IMR-90 (cell line): ENCODE results near the gene KRT83. TPM values are rescaled to one million over a fixed set of nuclear protein-coding genes. Genes with fewer than 3 reads are reported as not detected.

Experiments
- ATAC-seq: fragments of 200-7000 bp; cut with Tn5 transposase; 2 replicates; pipeline ENCODE4 v1.9.1; 2020; ENCODE audit warnings: low read depth, mild to moderate bottlenecking, moderate library complexity
- BruUV-seq: library from RNA; stranded (reverse); fragments of 400-500 nt; replicated peaks from 2 replicates; lab custom pipeline; 2021; lab: Mats Ljungman, UMichigan
- CTCF ChIA-PET: fragments of 300-600 bp; formaldehyde crosslinking; extraction: SDS; loops from one replicate; lab custom pipeline; 2021; ENCODE audit warnings: antibody characterized with exemption; lab: Yijun Ruan, JAX
- POLR2A ChIA-PET: fragments of 300-600 bp; sonication (Branson Sonifier 250); formaldehyde crosslinking; loops from one replicate; lab custom pipeline; 2022; ENCODE audit warnings: antibody characterized with exemption; ENCODE audit not compliant: unreplicated experiment; lab: Charles Lee
- DNase-seq: peaks from one replicate; pipeline ENCODE4 v3.0.0; 2013
- H2AFZ ChIP-seq: replicated peaks from 2 replicates; pipeline ENCODE3; 2013; ENCODE audit warnings: low read length, mild to moderate bottlenecking; ENCODE audit not compliant: poor library complexity
- H2AK5ac ChIP-seq: 2 replicates; pipeline ENCODE4 v1.6.1; 2013; ENCODE audit warnings: low read depth, low read length, inconsistent platforms
- H2AK9ac ChIP-seq: replicated peaks from 2 replicates; pipeline ENCODE3; 2013; ENCODE audit warnings: mild to moderate bottlenecking, low read depth, low read length, moderate library complexity; ENCODE audit not compliant: poor library complexity
- H2BK120ac ChIP-seq: 2 replicates; pipeline ENCODE4 v1.6.1; 2013; ENCODE audit warnings: low read depth, low read length, inconsistent platforms
- H2BK15ac ChIP-seq: 3 replicates; pipeline ENCODE4 v1.6.1; 2013; ENCODE audit warnings: low read depth, low read length, inconsistent platforms
- H2BK20ac ChIP-seq: 2 replicates; pipeline ENCODE4 v1.6.1; 2013; ENCODE audit warnings: low read depth, mild to moderate bottlenecking, inconsistent platforms, low read length, moderate library complexity
- H2BK5ac ChIP-seq: 2 replicates; pipeline ENCODE4 v1.6.1; 2013; ENCODE audit warnings: mild to moderate bottlenecking, low read depth, low read length, inconsistent platforms; ENCODE audit not compliant: poor library complexity, severe bottlenecking
- H3K14ac ChIP-seq: replicated peaks from 2 replicates; pipeline ENCODE4 v1.6.1; 2013; ENCODE audit warnings: low read depth, low read length, inconsistent platforms
- H3K18ac ChIP-seq: 2 replicates; pipeline ENCODE4 v1.6.1; 2013; ENCODE audit warnings: low read depth, low read length, control low read depth
- H3K23ac ChIP-seq: 2 replicates; pipeline ENCODE4 v1.6.1; 2013; ENCODE audit warnings: low read depth, low read length, inconsistent platforms
- H3K27ac ChIP-seq: 2 replicates; pipeline ENCODE4 v1.5.1; 2013; ENCODE audit warnings: mild to moderate bottlenecking, control low read depth, low read length; ENCODE audit not compliant: insufficient read depth
- H3K27me3 ChIP-seq: 2 replicates; pipeline ENCODE4 v1.6.1; 2013; ENCODE audit warnings: low read length; ENCODE audit not compliant: control insufficient read depth, insufficient read depth
- H3K36me3 ChIP-seq: 2 replicates; pipeline ENCODE4 v1.6.1; 2013; ENCODE audit warnings: low read length, mixed read lengths; ENCODE audit not compliant: control insufficient read depth, insufficient read depth
- H3K4ac ChIP-seq: 2 replicates; pipeline ENCODE4 v1.6.1; 2013; ENCODE audit warnings: low read depth, low read length, inconsistent platforms
- H3K4me1 ChIP-seq: 2 replicates; pipeline ENCODE4 v1.6.1; 2013; ENCODE audit warnings: low read length, mixed read lengths; ENCODE audit not compliant: control insufficient read depth, insufficient read depth
- H3K4me2 ChIP-seq: 2 replicates; pipeline ENCODE4 v1.6.1; 2013; ENCODE audit warnings: low read depth, mild to moderate bottlenecking, control low read depth, low read length, moderate library complexity
- H3K4me3 ChIP-seq: 2 replicates; pipeline ENCODE4 v1.5.1; 2013; ENCODE audit warnings: low read depth, mild to moderate bottlenecking, control low read depth, low read length, moderate library complexity; ENCODE audit not compliant: insufficient read depth
- H3K56ac ChIP-seq: 2 replicates; pipeline ENCODE4 v1.6.1; 2013; ENCODE audit warnings: low read length, inconsistent platforms; ENCODE audit not compliant: insufficient read depth; ENCODE audit errors: extremely low read depth
- H3K79me1 ChIP-seq, 2 experiments: 2 replicates each; pipeline ENCODE4 v1.6.1; 2013; ENCODE audit warnings: low read length in 2 of 2, inconsistent platforms in 1 of 2, low read depth in 1 of 2
- H3K9ac ChIP-seq: 2 replicates; pipeline ENCODE4 v1.6.1; 2013; ENCODE audit warnings: low read depth, low read length, control low read depth
- H3K9me1 ChIP-seq: 2 replicates; pipeline ENCODE4 v1.6.1; 2013; ENCODE audit warnings: low read length, inconsistent platforms; ENCODE audit not compliant: insufficient read depth
- H3K9me3 ChIP-seq: 2 replicates; pipeline ENCODE4 v1.6.1; 2013; ENCODE audit warnings: low read length; ENCODE audit not compliant: control insufficient read depth, insufficient read depth
- H4K20me1 ChIP-seq: 2 replicates; pipeline ENCODE4 v1.6.1; 2013; ENCODE audit warnings: low read length, inconsistent platforms; ENCODE audit not compliant: insufficient read depth
- H4K5ac ChIP-seq: 2 replicates; pipeline ENCODE4 v1.6.1; 2013; ENCODE audit warnings: mild to moderate bottlenecking, low read depth, low read length, control low read depth
- H4K8ac ChIP-seq, 2 experiments: 2 replicates each; pipeline ENCODE4 v1.6.1; 2013; ENCODE audit warnings: low read depth in 2 of 2, low read length in 2 of 2, control low read depth in 1 of 2, inconsistent platforms in 1 of 2
- H4K91ac ChIP-seq: 2 replicates; pipeline ENCODE4 v1.6.1; 2013; ENCODE audit warnings: low read depth, low read length, inconsistent platforms; ENCODE audit not compliant: insufficient read depth
- BHLHE40 ChIP-seq: fragments of 150-350 bp; IDR thresholded peaks from 2 replicates; pipeline ENCODE4 v1.6.1; 2016; ENCODE audit warnings: mild to moderate bottlenecking, low read depth, low read length
- CEBPB ChIP-seq: IDR thresholded peaks from 2 replicates; pipeline ENCODE4 v1.6.1; 2012; ENCODE audit warnings: low read depth, low read length, improper control_type of control experiment
- CHD1 ChIP-seq: IDR thresholded peaks from 2 replicates; pipeline ENCODE4 v1.6.1; 2012; ENCODE audit warnings: low read depth, low read length, improper control_type of control experiment
- FOS ChIP-seq: fragments of 150-350 bp; IDR thresholded peaks from 2 replicates; pipeline ENCODE4 v1.6.1; 2016; ENCODE audit warnings: low read depth, low read length
- MAFK ChIP-seq: IDR thresholded peaks from 2 replicates; pipeline ENCODE4 v1.6.1; 2012; ENCODE audit warnings: low read depth, low read length, improper control_type of control experiment
- MAZ ChIP-seq: IDR thresholded peaks from 2 replicates; pipeline ENCODE4 v1.6.1; 2012; ENCODE audit warnings: low read depth, mild to moderate bottlenecking, low read length, improper control_type of control experiment, moderate library complexity, borderline replicate concordance
- MXI1 ChIP-seq: IDR thresholded peaks from 2 replicates; pipeline ENCODE4 v1.6.1; 2012; ENCODE audit warnings: low read depth, mild to moderate bottlenecking, low read length, moderate library complexity, borderline replicate concordance
- NFE2L2 ChIP-seq: fragments of 150-350 bp; IDR thresholded peaks from 2 replicates; pipeline ENCODE4 v1.6.1; 2016; ENCODE audit warnings: low read depth, mild to moderate bottlenecking, low read length
- POLR2A ChIP-seq: IDR thresholded peaks from 2 replicates; pipeline ENCODE4 v1.6.1; 2012; ENCODE audit warnings: mild to moderate bottlenecking, low read depth, low read length
- RAD21 ChIP-seq: IDR thresholded peaks from 2 replicates; pipeline ENCODE4 v1.6.1; 2012; ENCODE audit warnings: low read length, improper control_type of control experiment
- RCOR1 ChIP-seq: IDR thresholded peaks from 2 replicates; pipeline ENCODE4 v1.6.1; 2012; ENCODE audit warnings: mild to moderate bottlenecking, low read length, improper control_type of control experiment; ENCODE audit not compliant: insufficient replicate concordance
- RFX5 ChIP-seq: IDR thresholded peaks from 2 replicates; pipeline ENCODE4 v1.8.0; 2012; ENCODE audit warnings: low read depth, mild to moderate bottlenecking, low read length, moderate library complexity
- SMC3 ChIP-seq: fragments of 150-350 bp; IDR thresholded peaks from 2 replicates; pipeline ENCODE4 v1.6.1; 2016; ENCODE audit warnings: low read depth, mild to moderate bottlenecking, antibody characterized with exemption, low read length, moderate library complexity
- WGBS, 2 experiments: methylation state at CpG; one replicate each; pipeline versions ENCODE4 v1.1.5 to v1.1.7; 2013; ENCODE audit warnings: missing lambda C conversion rate in 2 of 2; ENCODE audit not compliant: insufficient read length in 1 of 2; ENCODE audit errors: extremely low coverage in 2 of 2; 5-methylcytosine and 5-hydroxymethylcytosine counted together
- dilution Hi-C: fragments of 300-500 bp; cut with HindIII; formaldehyde crosslinking; loops from one replicate; pipeline ENCODE4 v1.14.3; 2018; ENCODE audit warnings: low sequenced_read_pairs; ENCODE audit not compliant: unreplicated experiment
- in situ Hi-C: fragments of 300-500 bp; cut with MboI; formaldehyde crosslinking; loops from 3 replicates; pipeline ENCODE4 v1.14.3; 2019; ENCODE audit warnings: low sequenced_read_pairs, inconsistent platforms, mixed read lengths
- intact Hi-C: fragments of 100-400 bp; cut with micrococcal nuclease; formaldehyde crosslinking; loops from 2 replicates; pipeline ENCODE4 v1.10.0; 2022
- polyA plus RNA-seq, 3 experiments: library from polyadenylated mRNA; depleted of rRNA; stranded (reverse); fragments of >200 nt; gene quantifications; 2 replicates each; pipeline ENCODE4 v1.2.3, GENCODE V29; 2012; ENCODE audit warnings: low replicate concordance in 1 of 3
- total RNA-seq: library from RNA; depleted of rRNA; stranded (reverse); fragments of >200 nt; gene quantifications from 2 replicates; pipeline ENCODE4 v1.2.3, GENCODE V29; 2012
- TF ChIP-seq, protein P1 (sequence below): conservative IDR thresholded peaks from 2 replicates; pipeline ENCODE4 v1.5.1; 2012; ENCODE audit warnings: mild to moderate bottlenecking, low read depth, low read length, improper control_type of control experiment
- TF ChIP-seq, protein P2 (sequence below): fragments of 150-350 bp; IDR thresholded peaks from 2 replicates; pipeline ENCODE4 v1.6.1; 2017; ENCODE audit warnings: mild to moderate bottlenecking, antibody characterized with exemption, low read length, low read depth
- TF ChIP-seq, protein P3 (sequence below): fragments of 150-350 bp; IDR thresholded peaks from 2 replicates; pipeline ENCODE4 v1.6.1; 2016; ENCODE audit warnings: low read depth, mild to moderate bottlenecking, low read length, moderate library complexity, borderline replicate concordance

The KRT83 gene
- total and polyA plus RNA-seq, 2 of the 4 experiments (the other 2 are of a cell fraction), result not detected

DNA sequence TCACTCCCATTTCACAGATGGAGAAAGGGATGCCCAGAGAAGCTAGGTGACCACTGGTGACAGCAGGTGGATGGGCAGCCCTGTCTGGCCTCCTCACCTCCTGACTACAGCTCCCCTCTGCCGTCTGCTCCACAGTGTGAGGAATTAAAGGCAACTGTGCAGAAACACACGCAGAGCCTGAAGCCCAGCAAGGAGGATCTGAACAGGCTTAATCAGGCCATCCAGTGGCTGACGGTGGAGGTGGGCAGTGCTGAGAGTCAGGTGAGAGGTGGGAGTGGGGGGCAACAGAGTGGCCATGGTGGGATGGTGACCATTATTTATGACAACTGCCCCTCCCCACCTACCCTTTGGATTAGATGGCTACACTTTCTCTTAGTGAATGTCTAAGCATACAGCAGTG lies 45.5 kb downstream of the KRT83 start:
- Histone ChIP-seq H3K18ac (no peak overlapping the region), H2BK5ac (no peak overlapping the region), H4K91ac (no peak overlapping the region), H2AK9ac (no peak overlapping the region), H2AFZ (no peak overlapping the region), H3K9me1 (peaks cover 32% of the 10 kb centered on the region), H3K4ac (no peak overlapping the region; the same call in 1 of the 2 replicates), H3K9ac (no peak overlapping the region), H2BK120ac (no peak overlapping the region), H4K5ac (no peak overlapping the region), H3K23ac (no peak overlapping the region), H3K27ac (no peak overlapping the region), H2BK20ac (no peak overlapping the region), H3K79me1 (peaks cover 0 to 8% of the 10 kb centered on the region in 2 experiments; a peak in 1 of 4 replicates), H3K56ac (no peak overlapping the region), H3K4me2 (no peak overlapping the region), H3K36me3 (no peaks in the 10 kb centered on the region), H3K27me3 (peaks cover 5% of the 10 kb centered on the region), H2BK15ac (no peak overlapping the region), H3K14ac (no peak overlapping the region; the same call in 1 of the 2 replicates), H4K8ac (no peak overlapping the region), H2AK5ac (peak overlapping the region; percentile 13; the same call in 1 of the 2 replicates), H3K4me1 (peaks cover 19% of the 10 kb centered on the region), H3K4me3 (no peak overlapping the region), H4K20me1 (peaks cover 3% of the 10 kb centered on the region; the same call in 1 of the 2 replicates), H3K9me3 (no peaks in the 10 kb centered on the region; the same call in 1 of the 2 replicates)
- ChIA-PET CTCF (no interaction called here), POLR2A (no interaction called here)
- in situ Hi-C loops, result no loop called here
- no peak for DNase-seq
- no peak for ATAC-seq
- no TSS peak for BruUV-seq
- TF ChIP-seq RFX5, result no peak
- TF ChIP-seq, protein P1, sequence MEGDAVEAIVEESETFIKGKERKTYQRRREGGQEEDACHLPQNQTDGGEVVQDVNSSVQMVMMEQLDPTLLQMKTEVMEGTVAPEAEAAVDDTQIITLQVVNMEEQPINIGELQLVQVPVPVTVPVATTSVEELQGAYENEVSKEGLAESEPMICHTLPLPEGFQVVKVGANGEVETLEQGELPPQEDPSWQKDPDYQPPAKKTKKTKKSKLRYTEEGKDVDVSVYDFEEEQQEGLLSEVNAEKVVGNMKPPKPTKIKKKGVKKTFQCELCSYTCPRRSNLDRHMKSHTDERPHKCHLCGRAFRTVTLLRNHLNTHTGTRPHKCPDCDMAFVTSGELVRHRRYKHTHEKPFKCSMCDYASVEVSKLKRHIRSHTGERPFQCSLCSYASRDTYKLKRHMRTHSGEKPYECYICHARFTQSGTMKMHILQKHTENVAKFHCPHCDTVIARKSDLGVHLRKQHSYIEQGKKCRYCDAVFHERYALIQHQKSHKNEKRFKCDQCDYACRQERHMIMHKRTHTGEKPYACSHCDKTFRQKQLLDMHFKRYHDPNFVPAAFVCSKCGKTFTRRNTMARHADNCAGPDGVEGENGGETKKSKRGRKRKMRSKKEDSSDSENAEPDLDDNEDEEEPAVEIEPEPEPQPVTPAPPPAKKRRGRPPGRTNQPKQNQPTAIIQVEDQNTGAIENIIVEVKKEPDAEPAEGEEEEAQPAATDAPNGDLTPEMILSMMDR, result no peak
- TF ChIP-seq MXI1, result no peak
- TF ChIP-seq BHLHE40, result no peak
- TF ChIP-seq FOS, result no peak
- TF ChIP-seq CEBPB, result no peak
- TF ChIP-seq SMC3, result no peak
- no peak for TF ChIP-seq MAZ
- TF ChIP-seq POLR2A, result no peak
- TF ChIP-seq, protein P2, sequence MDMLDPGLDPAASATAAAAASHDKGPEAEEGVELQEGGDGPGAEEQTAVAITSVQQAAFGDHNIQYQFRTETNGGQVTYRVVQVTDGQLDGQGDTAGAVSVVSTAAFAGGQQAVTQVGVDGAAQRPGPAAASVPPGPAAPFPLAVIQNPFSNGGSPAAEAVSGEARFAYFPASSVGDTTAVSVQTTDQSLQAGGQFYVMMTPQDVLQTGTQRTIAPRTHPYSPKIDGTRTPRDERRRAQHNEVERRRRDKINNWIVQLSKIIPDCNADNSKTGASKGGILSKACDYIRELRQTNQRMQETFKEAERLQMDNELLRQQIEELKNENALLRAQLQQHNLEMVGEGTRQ, result no peak
- no peak for TF ChIP-seq NFE2L2
- TF ChIP-seq MAFK, result no peak
- TF ChIP-seq RCOR1, result no peak
- no peak for TF ChIP-seq CHD1
- no peak for TF ChIP-seq RAD21
- TF ChIP-seq, protein P3, sequence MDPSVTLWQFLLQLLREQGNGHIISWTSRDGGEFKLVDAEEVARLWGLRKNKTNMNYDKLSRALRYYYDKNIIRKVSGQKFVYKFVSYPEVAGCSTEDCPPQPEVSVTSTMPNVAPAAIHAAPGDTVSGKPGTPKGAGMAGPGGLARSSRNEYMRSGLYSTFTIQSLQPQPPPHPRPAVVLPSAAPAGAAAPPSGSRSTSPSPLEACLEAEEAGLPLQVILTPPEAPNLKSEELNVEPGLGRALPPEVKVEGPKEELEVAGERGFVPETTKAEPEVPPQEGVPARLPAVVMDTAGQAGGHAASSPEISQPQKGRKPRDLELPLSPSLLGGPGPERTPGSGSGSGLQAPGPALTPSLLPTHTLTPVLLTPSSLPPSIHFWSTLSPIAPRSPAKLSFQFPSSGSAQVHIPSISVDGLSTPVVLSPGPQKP, result no peak
- no CpG with 5 or more reads among the region's 3 CpGs for WGBS, 2 experiments
- intact Hi-C loops, result loop anchor here (5.0 kb wide), 1 partner anchor 43 kb away; the partner anchor contains the start of gene KRT7
- dilution Hi-C loops, result no loop called here
